ENCODE measurements around the gene RHBDL3. TPM values are rescaled to one million over a fixed set of nuclear protein-coding genes. Genes with fewer than 3 reads are reported as not detected.

Gene RHBDL3
- total RNA-seq, 1 experiment from 2014 or later, result not detected

DNA sequence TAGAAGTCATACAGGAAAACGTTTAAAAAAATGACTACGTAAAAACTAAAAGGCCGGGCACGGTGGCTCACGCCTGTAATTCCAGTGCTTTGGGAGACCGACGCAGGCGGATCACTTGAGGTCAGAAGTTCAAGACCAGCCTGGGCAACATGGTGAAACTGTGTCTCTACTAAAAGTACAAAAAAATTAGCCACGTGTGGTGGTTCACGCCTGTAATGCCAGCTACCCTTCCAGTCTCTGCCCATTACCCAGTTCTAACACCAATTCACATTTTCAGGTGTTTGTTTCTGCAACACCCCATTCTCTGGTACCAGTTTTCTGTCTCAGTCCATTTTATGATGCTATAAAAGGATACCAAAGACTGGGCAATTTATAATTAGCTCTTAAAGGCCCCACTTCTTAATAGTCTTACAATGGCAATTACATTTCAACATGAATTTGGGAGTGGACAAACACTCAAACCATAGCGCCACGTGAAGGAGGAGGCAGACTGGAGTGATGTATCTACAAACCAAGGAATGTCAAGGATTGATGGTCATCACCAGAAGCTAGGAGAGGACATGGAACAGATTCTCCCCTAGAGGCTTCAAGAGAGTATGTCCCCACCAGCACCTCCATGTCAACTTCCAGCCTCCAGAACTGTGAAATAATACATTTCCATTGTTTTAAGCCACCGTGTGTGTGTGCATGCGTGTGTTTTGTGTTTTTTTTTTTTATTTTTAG, 77.1 kb downstream of the RHBDL3 start:
- Histone ChIP-seq H3K4me1 (ENCODE audit: insufficient read depth, low read length) (peaks cover 11% of the 10 kb centered on the region; the same call in 1 of the 2 replicates), H3K4me3 (ENCODE audit: low read length) (peak overlapping the region; percentile 88; the same call in 1 of the 2 replicates), H3K27me3 (ENCODE audit: low read length) (no peaks in the 10 kb centered on the region), H3K4me2 (ENCODE audit: low read length) (peak overlapping the region; percentile 97), H3K9me3 (ENCODE audit: low read length) (no peaks in the 10 kb centered on the region), H3F3A (ENCODE audit: low read length, unreplicated experiment) (no peaks in the 10 kb centered on the region), H4K20me1 (ENCODE audit: low read length) (no peaks in the 10 kb centered on the region), H3K36me3 (ENCODE audit: low read depth, low read length) (peaks cover 3% of the 10 kb centered on the region; the same call in 1 of the 2 replicates), H2AFZ (ENCODE audit: low read length) (peak overlapping the region; percentile 86), H3K27ac (ENCODE audit: low read length) (no peak overlapping the region), H3K9me2 (replicated peaks; ENCODE audit: low read length) (no peaks in the 10 kb centered on the region), H3K79me2 (ENCODE audit: low read length) (peaks cover 11% of the 10 kb centered on the region), H3K9ac (ENCODE audit: low read length) (peak overlapping the region; percentile 92; the same call in 1 of the 2 replicates)
- ATAC-seq (no peak), DNase-seq (no peak)
- BruUV-seq (replicated peaks), result no TSS peak
- intact Hi-C loops (cut with micrococcal nuclease), result no loop called here
- no peak for TF ChIP-seq EZH2 (IDR thresholded peaks at IDR 0.05; ENCODE audit: low read length, unreplicated experiment)
- TF ChIP-seq EZH2phosphoT487 (IDR thresholded peaks at IDR 0.05; ENCODE audit: borderline replicate concordance, low read length), result no peak
- TF ChIP-seq, protein P1, sequence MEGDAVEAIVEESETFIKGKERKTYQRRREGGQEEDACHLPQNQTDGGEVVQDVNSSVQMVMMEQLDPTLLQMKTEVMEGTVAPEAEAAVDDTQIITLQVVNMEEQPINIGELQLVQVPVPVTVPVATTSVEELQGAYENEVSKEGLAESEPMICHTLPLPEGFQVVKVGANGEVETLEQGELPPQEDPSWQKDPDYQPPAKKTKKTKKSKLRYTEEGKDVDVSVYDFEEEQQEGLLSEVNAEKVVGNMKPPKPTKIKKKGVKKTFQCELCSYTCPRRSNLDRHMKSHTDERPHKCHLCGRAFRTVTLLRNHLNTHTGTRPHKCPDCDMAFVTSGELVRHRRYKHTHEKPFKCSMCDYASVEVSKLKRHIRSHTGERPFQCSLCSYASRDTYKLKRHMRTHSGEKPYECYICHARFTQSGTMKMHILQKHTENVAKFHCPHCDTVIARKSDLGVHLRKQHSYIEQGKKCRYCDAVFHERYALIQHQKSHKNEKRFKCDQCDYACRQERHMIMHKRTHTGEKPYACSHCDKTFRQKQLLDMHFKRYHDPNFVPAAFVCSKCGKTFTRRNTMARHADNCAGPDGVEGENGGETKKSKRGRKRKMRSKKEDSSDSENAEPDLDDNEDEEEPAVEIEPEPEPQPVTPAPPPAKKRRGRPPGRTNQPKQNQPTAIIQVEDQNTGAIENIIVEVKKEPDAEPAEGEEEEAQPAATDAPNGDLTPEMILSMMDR (conservative IDR thresholded peaks at IDR 0.05; ENCODE audit: low read depth, low read length), result no peak
- ChIA-PET POLR2A (ENCODE audit: unreplicated experiment) (no interaction called here), CTCF (no interaction called here)

DNA sequence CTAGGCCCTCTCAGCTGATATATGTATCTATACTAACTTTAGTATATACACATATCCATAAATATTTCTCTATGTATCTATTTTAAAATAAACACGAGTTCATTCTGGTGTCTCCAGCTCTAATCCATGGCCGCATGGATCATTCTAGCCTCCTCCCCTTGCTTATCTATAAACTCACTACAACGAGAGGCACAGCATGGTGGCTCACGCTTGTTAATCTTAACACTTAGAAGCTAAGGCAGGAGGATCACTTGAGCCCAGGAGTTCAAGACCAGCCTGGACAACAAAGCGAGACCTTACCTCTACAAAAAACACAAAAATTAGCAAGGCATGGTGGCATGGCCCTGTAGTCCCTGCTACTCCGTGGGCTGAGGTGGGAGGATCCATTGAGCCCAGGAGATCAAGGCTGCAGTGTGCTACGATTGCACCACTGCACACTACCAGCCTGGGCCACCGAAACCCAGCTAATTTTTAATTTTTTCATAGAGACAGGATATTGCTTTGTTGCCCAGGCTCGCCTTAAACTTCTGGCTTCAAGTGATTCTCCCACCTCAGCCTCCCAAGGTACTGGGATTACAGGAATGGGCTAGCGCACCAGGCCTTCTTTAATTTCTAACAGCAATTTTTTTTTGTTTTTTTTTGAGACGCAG, 80.4 kb downstream of the RHBDL3 start:
- H4K20me1 ChIP-seq (ENCODE audit: low read length), result peaks cover 4% of the 10 kb centered on the region
- no peaks in the 10 kb centered on the region for H3K27me3 ChIP-seq (ENCODE audit: low read length)
- H3F3A ChIP-seq (ENCODE audit: low read length, unreplicated experiment), result no peaks in the 10 kb centered on the region
- no peak overlapping the region for H3K27ac ChIP-seq (ENCODE audit: low read length)
- no peak for DNase-seq
- intact Hi-C loops (cut with micrococcal nuclease), result no loop called here
- H3K9ac ChIP-seq (ENCODE audit: low read length), result no peak overlapping the region
- H3K9me2 ChIP-seq (replicated peaks; ENCODE audit: low read length), result no peaks in the 10 kb centered on the region
- H3K4me3 ChIP-seq (ENCODE audit: low read length), result no peak overlapping the region
- peaks cover 8% of the 10 kb centered on the region; the same call in 1 of the 2 replicates for H3K4me1 ChIP-seq (ENCODE audit: insufficient read depth, low read length)
- no peak overlapping the region for H3K4me2 ChIP-seq (ENCODE audit: low read length)
- no TSS peak for BruUV-seq (replicated peaks)
- no peaks in the 10 kb centered on the region for H3K9me3 ChIP-seq (ENCODE audit: low read length)
- H3K79me2 ChIP-seq (ENCODE audit: low read length), result peaks cover 28% of the 10 kb centered on the region
- no peak for ATAC-seq
- H2AFZ ChIP-seq (ENCODE audit: low read length), result no peak overlapping the region
- no peaks in the 10 kb centered on the region for H3K36me3 ChIP-seq (ENCODE audit: low read depth, low read length)
- POLR2A ChIA-PET (ENCODE audit: unreplicated experiment), result no interaction called here
- TF ChIP-seq, protein P1 (conservative IDR thresholded peaks at IDR 0.05; ENCODE audit: low read depth, low read length), result no peak
- no peak for TF ChIP-seq EZH2phosphoT487 (IDR thresholded peaks at IDR 0.05; ENCODE audit: borderline replicate concordance, low read length)
- TF ChIP-seq EZH2 (IDR thresholded peaks at IDR 0.05; ENCODE audit: low read length, unreplicated experiment), result no peak
- CTCF ChIA-PET, result no interaction called here

DNA sequence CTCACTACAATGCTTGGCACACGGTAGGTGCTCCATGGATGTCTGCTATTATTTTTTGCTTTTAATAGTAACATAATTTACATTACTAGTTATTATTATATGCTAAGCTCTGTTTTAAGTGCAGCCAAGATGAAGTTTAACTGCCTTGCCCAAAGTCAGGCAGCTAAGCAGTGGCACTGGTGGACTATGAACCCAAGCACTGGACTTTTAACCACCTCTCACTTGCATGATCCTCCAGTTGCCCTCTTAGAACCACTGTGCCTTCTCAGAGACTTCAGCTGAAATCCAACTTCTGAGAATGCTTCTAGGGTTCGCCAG, 82.8 kb downstream of the RHBDL3 start:
- Histone ChIP-seq H3K79me2 (ENCODE audit: low read length) (peaks cover 46% of the 10 kb centered on the region), H3K9me2 (replicated peaks; ENCODE audit: low read length) (no peaks in the 10 kb centered on the region), H3K4me1 (ENCODE audit: insufficient read depth, low read length) (peaks cover 6% of the 10 kb centered on the region; the same call in 1 of the 2 replicates), H3K9ac (ENCODE audit: low read length) (no peak overlapping the region), H3K4me2 (ENCODE audit: low read length) (no peak overlapping the region), H3F3A (ENCODE audit: low read length, unreplicated experiment) (no peaks in the 10 kb centered on the region), H2AFZ (ENCODE audit: low read length) (no peak overlapping the region), H3K27me3 (ENCODE audit: low read length) (no peaks in the 10 kb centered on the region), H4K20me1 (ENCODE audit: low read length) (peaks cover 25% of the 10 kb centered on the region), H3K36me3 (ENCODE audit: low read depth, low read length) (peaks cover 10% of the 10 kb centered on the region), H3K27ac (ENCODE audit: low read length) (no peak overlapping the region), H3K4me3 (ENCODE audit: low read length) (no peak overlapping the region), H3K9me3 (ENCODE audit: low read length) (no peaks in the 10 kb centered on the region)
- DNase-seq (no peak), ATAC-seq (no peak)
- ChIA-PET CTCF (no interaction called here), POLR2A (ENCODE audit: unreplicated experiment) (no interaction called here)
- intact Hi-C loops (cut with micrococcal nuclease), result no loop called here
- no peak for TF ChIP-seq EZH2phosphoT487 (IDR thresholded peaks at IDR 0.05; ENCODE audit: borderline replicate concordance, low read length)
- TF ChIP-seq, protein P1 (conservative IDR thresholded peaks at IDR 0.05; ENCODE audit: low read depth, low read length), result no peak
- no peak for TF ChIP-seq EZH2 (IDR thresholded peaks at IDR 0.05; ENCODE audit: low read length, unreplicated experiment)
- BruUV-seq (replicated peaks), result no TSS peak
